Uterus (tissue), 2 donors: ENCODE results near the gene GFOD2.
"Not testable (repeated sequence)": the region's sequence is repeated elsewhere in the genome, so short reads cannot be mapped to it uniquely, and the experiment has no call there.

Experiments
- CTCF ChIP-seq, 4 experiments: fragments of 200-600 bp in 2 of 4; fragments of 450-650 bp in 2 of 4; sonication (generic) in 2 of 4; IDR thresholded peaks; one replicate each; pipeline ENCODE4 v1.5.1; 2016 to 2019; ENCODE audit warnings: antibody characterized with exemption in 4 of 4, mild to moderate bottlenecking in 2 of 4, moderate library complexity in 1 of 4
- POLR2A ChIP-seq, 2 donors: fragments of 450-650 bp; IDR thresholded peaks; one replicate each; pipeline ENCODE4 v1.6.1; 2016; ENCODE audit warnings: antibody characterized with exemption in 2 of 2, mild to moderate bottlenecking in 1 of 2, moderate library complexity in 1 of 2

GRCh38 chr16:67751331-67751730 is 32.2 kb upstream of the GFOD2 start:
- not testable (repeated sequence) for TF ChIP-seq CTCF, POLR2A (IDR thresholded peaks at IDR 0.05)
